ENCODE results near the gene COPA.
"Not testable (repeated sequence)": the region's sequence is repeated elsewhere in the genome, so short reads cannot be mapped to it uniquely, and the experiment has no call there.

COPA gene

GRCh38 chr1:160322831-160323230 is 20.2 kb downstream of the COPA start:
- DNase-seq, result no peak

GRCh38 chr1:160315359-160315758 is 27.7 kb downstream of the COPA start:
- no peak for DNase-seq

GRCh38 chr1:160309571-160309970 is 33.5 kb downstream of the COPA start:
- no peak for DNase-seq

GRCh38 chr1:160309185-160309557 is 33.9 kb downstream of the COPA start:
- no peak for DNase-seq

- DNase-seq, result no peak
Observed at GRCh38 chr1:160308451-160309184, 34.4 kb downstream of the COPA start.

GRCh38 chr1:160307118-160307791 is 35.8 kb downstream of the COPA start:
- DNase-seq, result no peak

- DNase-seq, result no peak
Observed at GRCh38 chr1:160300173-160300572, 42.9 kb downstream of the COPA start.

GRCh38 chr1:160296036-160296435 is 47.0 kb downstream of the COPA start:
- DNase-seq, result no peak

GRCh38 chr1:160293020-160293968 is 49.8 kb downstream of the COPA start:
- DNase-seq, result no peak

- peak; percentile 45 for DNase-seq
Observed at GRCh38 chr1:160291248-160292220, 51.5 kb downstream of the COPA start.

GRCh38 chr1:160287769-160288168 is 55.3 kb downstream of the COPA start:
- not testable (repeated sequence) for DNase-seq

GRCh38 chr1:160285506-160285905 is 57.5 kb downstream of the COPA start:
- no peak for DNase-seq

- peak; percentile 89 for DNase-seq
Observed at GRCh38 chr1:160284782-160285344, 58.2 kb downstream of the COPA start, which contains the start of gene PEX19. Gene PEX19, minus strand, starts transcription at chr1:160285133. Its CDS starts 9 bp downstream, at chr1:160285124.

GRCh38 chr1:160284220-160284781 is 58.7 kb downstream of the COPA start:
- no peak for DNase-seq

GRCh38 chr1:160282807-160283206 is 60.2 kb downstream of the COPA start:
- no peak for DNase-seq

- no peak for DNase-seq
Observed at GRCh38 chr1:160277987-160278386, 65.1 kb downstream of the COPA start.

GRCh38 chr1:160277330-160277729 is 65.7 kb downstream of the COPA start:
- DNase-seq, result no peak

GRCh38 chr1:160271025-160271424 is 72.0 kb downstream of the COPA start:
- DNase-seq, result no peak

- DNase-seq, result no peak
Observed at GRCh38 chr1:160267284-160267991, 75.6 kb downstream of the COPA start.

- no peak for DNase-seq
Observed at GRCh38 chr1:160264795-160265307, 78.2 kb downstream of the COPA start.
